GM08714 (cell line): ENCODE data around the gene SCGB3A1.

ENCODE experiments used
- H3K4me3 ChIP-seq: fragments of 200-500 bp; sonication (Bioruptor generic); 2 replicates; pipeline ENCODE4 v1.5.1; 2014; ENCODE audit warnings: mild to moderate bottlenecking, low read length, inconsistent platforms
- ZNF274 ChIP-seq: IDR thresholded peaks from 2 replicates; pipeline ENCODE4 v1.6.1; 2012; ENCODE audit warnings: mild to moderate bottlenecking, low read depth, low read length

SCGB3A1 gene, protein sequence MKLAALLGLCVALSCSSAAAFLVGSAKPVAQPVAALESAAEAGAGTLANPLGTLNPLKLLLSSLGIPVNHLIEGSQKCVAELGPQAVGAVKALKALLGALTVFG

DNA sequence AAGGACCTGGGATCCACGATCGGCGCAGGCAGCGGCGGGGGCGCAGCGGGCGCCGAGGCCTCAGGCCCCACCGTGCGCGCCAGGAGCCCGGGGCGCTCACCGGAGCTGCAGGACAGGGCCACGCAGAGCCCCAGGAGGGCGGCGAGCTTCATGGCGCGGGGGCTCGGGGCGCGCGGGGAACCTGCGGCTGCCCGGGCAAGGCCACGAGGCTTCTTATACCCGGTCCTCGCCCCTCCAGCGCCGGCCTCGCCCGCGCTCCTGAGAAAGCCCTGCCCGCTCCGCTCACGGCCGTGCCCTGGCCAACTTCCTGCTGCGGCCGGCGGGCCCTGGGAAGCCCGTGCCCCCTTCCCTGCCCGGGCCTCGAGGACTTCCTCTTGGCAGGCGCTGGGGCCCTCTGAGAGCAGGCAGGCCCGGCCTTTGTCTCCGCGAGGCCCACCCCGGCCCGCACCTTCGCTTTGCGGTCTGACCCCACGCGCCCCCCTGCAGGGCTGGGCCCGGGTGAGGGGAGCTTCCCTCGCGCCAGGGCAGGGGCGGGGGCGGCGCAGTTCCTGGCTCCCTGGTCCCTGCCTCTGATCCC is at the start of gene SCGB3A1:
Gene SCGB3A1, minus strand, starts transcription at position 189 of the 577 bp plus-strand sequence. Its CDS starts 37 bp downstream, at position 152.
- peak within 1 kb of the TSS; percentile 6; the same call in 1 of the 2 replicates for H3K4me3 ChIP-seq
- TF ChIP-seq ZNF274 = no peak

DNA sequence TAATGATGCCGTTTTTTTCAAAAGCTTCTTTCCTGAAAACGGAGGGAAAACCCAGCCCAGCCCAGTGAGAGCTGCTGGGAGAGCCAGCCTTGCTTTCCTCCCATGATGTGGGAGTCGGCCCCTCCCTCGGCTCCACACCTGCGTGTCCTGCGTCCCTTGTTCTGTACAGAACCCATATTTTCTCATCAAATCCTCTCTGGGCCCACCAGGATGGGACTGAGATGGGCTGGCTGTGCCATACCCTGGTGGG is 49.2 kb upstream of the SCGB3A1 start:
- no peak overlapping the region for H3K4me3 ChIP-seq
- TF ChIP-seq ZNF274 = no peak

DNA sequence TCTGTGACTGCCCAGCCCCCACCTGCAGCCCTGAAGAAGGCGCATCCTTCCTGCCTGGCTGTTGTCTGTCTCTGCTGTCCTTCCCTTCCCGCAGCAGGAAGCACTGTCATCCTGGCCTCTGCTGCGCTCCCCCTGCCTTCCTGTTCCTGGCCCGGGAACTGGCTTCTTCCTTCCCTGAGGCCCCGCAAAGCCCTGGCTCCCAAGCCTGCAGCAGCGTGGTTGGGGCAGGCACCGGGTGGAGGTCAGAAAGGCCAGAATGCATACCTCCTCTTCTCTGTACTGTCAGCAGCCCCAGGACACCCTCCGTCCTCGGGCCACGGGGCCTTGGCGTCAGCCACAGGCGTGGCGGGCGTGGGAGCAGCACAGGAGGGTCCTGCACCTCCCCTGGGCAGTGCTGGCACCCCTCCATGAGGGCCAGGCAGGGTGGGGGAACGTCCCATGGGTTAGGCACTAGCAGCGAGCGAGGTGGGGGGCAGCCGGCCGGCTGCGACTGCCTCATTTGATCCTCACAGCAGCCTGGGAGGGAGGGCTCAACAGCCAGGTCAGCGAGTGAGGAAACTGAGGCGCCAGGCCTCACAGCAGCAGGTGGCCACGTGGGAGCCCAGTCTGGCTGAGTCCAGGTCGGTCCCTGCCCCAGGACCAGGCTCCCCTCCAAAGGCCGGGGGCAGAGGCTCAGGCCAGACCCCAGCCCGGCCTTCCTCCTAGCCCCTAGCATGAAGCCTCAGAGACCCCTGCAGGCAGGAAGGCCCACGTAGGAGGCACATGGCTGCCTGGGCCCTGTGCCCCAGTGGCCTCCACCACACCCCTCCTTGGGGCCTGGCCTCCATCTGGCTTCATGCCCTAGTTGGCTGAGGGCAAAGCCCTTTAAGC is 48.7 kb upstream of the SCGB3A1 start:
- no peak overlapping the region for H3K4me3 ChIP-seq
- no peak for TF ChIP-seq ZNF274

DNA sequence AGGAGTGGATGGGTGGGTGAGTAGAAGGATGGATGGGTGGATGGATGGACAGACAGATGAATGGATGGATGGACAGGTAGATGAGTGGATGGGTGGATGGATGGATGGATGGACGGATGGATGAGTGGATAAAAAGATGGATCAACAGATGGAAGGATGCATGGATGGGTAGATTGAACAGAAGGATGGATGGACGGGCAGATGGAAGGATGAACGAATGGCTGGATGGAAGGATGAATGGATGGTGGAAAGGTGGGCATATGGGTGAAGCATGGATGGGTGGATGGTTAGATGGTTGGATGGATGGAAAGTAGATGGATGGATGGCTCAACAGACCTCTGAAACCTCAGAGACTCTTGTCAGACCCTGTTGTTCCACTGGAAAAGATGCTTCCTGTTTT is 48.0 kb upstream of the SCGB3A1 start:
- no peak overlapping the region for H3K4me3 ChIP-seq
- no peak for TF ChIP-seq ZNF274

DNA sequence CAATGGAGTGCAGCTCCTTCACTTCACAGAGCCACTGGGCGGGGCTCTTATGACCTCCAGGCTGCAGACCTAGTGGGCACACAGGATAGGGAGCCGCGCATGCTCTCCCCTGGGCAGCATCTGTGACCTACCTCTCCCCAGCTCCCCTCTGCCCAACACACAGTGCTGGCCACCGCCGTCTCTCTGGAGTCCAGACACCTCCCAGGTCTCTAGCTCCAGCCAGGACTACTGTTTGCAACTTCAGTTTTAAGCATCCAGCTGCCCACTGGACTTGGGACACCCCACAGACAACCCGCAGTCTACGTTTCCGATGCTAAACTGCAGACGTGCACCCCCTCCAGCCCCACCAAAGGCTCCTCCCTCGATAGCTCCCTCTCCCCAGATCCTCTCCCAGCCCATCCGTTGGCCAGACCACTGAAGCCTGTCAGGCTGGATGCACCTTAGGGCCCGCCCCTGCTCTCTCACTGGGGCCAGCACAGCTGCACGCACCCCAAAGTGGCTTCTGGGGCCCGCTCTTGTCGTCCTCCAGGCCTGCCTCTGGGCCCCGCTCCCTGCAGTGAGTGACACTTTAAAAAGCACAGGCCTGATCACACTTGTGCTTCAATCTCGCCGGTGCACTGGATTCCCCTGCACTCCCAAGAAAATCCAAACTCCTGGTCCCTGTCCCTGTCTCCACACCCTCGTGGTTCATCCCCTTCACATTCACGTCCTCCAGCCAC is 46.8 kb upstream of the SCGB3A1 start:
- TF ChIP-seq ZNF274 = no peak
- no peak overlapping the region for H3K4me3 ChIP-seq

DNA sequence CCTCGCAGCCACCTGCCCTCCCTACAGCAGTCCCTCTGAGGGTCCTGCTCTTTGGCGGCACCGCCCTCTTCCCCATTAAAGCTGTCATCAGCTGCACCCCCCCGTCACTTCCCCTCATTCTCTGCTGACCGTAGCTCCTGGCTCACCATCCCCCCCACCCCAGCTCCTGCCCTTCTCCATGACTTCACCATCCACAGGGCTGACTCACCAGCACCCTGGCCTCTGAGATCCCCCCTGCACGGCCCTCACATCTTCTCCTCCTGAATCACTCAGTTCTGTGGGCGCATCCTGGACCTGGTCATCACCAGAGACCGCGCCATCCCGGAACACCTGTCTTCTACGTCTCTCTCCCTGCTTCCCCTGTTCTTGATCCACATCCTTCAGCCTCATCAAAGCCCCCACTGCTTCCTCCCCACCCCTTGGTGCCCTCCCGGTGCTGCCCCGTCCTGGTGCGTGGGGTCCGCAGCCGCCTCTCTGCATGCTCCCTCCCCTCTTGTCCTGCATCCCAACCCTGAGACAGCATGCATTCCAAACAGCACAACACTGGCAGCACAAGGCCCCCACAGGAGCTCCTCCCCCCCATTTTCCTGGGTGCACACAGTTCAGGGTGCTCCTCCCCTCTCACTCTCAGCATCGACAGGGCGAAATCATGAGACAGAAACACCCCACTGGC is 45.2 kb upstream of the SCGB3A1 start:
- no peak overlapping the region for H3K4me3 ChIP-seq
- no peak for TF ChIP-seq ZNF274

DNA sequence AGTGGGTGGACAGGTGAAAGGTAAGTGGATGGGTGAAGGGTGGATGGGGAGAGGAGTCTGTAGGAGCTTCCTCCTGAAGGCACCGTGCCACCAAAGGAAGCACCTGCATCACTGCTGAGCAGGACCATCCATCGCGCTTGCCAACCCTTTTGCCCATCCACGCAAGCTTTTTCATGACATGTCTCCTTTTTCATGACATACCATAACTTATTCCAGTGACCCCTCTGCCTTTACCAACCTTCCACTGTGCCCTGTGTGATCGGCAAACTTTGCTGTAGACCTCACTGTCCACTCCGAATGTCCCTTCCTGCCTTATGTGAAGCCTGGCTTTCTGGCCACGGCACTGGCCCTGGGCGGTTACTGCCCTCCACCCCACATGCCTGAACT is 44.7 kb upstream of the SCGB3A1 start:
- no peak for TF ChIP-seq ZNF274
- no peak overlapping the region for H3K4me3 ChIP-seq

DNA sequence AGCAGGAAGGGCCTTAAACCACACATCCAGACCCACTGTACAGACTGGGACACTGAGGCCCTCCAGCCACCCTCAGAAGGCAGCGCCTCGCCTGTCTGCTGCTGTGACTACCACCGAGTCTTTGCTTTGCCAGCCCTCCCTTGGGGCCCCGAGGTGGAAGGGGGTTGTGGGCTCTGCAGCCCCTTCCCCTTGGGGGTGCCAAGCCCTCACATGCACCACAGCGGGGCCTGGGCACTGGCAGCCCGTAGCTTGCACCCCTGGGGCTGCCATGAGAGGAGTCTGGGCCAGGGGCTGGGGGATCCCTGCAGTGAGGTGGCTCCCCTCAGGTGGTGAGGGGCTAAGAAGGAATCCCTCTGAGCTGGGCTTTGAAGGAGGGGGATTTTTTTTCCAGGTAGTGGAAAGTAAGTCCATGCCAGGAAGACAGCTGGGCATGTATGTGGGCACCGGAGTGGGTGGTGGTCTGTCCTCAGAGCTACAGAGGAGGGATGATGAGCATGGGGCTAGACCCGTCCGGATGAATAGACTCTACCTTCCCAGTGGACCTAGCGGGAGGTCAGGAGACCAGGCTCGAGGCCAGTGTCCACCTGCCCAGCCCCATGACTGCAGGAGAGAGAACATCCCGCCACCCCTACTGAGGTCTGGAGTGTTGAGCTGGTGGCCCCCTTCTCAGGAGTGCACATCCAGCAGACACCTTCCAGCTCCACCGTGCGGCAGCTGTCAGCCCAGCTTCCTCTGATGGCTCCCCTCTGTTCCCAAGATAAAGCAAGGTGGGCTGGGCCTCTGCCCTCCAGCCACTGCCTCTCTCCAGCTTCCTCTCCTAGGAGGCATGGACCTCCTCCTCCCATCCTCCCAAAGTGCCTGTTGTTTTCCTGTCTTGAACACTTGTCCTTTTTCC is 42.2 kb upstream of the SCGB3A1 start:
- no peak for TF ChIP-seq ZNF274
- H3K4me3 ChIP-seq = no peak overlapping the region

DNA sequence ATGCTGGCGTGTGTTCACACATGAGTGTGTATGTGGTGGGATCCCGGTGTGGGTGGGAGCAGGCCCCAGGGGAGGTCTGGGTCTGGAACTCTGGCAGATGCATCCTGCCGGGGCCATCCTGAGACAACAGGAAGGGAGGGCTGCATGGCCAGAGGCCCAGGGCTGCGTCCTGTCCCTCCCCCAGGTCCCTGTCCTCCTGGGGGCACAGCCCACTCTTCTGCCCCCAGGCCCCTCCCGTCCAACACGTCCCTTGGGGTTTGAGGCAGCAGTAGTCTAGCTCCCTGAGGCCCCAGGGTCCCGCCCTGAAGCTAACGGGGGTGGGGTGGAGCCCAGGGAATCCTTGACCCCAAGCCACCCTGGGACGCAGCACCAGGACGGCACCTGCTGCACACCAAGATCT is 41.5 kb upstream of the SCGB3A1 start:
- TF ChIP-seq ZNF274 = no peak
- no peak overlapping the region for H3K4me3 ChIP-seq

DNA sequence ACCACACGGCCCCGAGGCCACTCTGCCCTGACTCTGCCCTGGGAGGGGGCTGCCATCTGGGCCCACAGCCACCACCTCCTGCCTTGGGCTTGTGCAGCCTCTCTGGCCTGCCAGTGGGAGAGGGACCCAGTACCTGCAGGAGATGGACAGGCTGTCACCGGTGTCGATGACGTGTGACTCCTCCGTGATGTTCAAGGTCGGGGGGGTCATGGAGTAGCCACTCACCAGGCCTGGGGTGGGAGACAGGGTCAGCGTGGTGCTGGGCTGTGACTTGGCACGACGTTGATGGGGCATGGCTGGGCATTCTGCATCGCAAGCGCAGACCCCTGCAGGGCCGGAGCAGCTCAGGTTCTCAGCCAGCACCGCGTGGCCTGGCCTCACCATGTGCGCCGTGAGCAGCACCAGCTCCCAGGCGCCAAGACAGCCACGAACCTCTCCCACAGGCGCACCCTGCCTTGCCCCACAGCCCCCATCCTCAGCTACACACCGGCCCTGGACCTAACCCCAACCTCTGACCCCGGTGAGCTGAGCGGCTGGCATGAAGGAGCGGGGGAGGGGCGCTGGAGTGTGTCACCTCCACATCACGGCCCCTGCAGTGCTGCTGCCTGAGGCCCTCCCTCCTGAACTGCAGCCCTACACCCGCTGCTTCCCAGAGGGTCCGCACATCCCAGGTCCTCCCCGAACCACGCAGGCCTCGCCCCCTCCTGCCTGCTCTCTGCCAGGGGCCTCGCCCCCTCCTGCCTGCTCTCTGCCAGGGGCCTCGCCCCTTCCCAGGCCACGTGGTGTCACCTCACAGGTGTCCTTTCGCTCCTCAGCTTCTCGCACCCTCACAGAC is 40.5 kb upstream of the SCGB3A1 start:
- no peak for TF ChIP-seq ZNF274
- no peak overlapping the region for H3K4me3 ChIP-seq

DNA sequence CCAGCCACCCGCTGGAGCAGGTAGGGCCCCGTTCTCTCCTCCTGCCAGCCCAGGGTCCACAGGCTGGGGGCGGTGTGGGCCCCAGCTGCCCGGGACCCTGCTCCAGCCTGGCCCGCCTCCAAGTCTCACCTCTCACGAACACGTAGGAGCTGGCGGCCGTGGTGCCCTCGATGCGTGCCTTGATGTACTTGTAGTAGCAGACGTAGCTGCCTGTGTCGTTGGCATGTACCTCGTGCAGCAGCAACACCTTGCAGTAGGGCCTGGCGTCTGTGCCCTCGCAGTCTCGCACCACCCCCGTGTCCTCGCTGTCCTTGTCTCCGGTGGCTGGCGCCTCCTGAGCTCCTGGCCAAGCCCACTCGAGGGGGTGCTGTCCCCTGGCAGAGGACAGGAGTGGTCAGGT is 39.1 kb upstream of the SCGB3A1 start:
- no peak overlapping the region for H3K4me3 ChIP-seq
- no peak for TF ChIP-seq ZNF274

DNA sequence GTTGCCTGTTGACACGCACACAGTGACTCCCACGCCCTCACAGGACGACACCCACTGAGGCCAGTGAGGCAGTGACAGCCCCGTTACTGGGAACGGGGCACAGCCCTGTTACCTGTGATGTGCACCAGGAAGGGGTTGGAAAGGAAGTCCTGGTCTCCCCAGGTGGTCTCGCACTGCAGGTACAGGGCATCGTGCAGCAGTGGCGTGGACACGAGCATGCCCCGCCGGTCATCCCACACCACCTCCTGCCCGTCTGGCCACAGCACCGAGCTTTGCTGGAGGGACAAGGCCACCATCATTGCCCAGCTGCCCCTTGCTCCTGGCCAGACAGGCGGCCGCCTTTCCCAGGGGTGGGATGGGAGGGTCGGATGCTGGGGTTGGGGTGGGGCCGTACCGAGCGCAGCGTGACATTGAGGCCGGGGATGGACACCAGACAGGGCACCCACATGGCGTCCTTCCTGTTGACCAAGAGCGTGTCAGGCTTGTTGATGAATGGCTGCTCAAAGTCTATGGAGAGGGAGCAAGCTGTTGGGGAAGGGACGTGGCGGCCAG is 38.6 kb upstream of the SCGB3A1 start:
- no peak overlapping the region for H3K4me3 ChIP-seq
- no peak for TF ChIP-seq ZNF274
